Measurements from ENCODE around the gene USHBP1.

DNA sequence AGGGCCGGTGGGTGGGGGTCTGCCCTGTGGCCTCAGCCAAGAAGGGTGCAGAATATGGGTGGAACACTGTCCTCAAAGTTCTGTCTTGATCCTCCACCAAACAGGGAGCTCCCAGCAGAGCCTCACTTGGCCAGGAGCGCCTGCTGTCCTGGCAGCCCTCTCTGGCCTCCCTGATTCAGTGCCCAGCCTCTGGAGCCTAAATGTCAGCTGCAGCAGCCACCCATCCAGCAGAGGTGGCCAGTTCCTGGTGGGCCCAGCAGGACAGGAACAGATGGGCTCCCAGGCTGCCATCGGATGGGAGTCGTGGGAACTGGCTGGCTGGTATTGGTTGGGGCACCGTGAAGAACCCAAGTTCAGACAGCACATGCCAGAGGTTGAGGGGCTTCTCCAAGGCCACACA, 51.2 kb downstream of the USHBP1 start:
- TF ChIP-seq, protein P1, sequence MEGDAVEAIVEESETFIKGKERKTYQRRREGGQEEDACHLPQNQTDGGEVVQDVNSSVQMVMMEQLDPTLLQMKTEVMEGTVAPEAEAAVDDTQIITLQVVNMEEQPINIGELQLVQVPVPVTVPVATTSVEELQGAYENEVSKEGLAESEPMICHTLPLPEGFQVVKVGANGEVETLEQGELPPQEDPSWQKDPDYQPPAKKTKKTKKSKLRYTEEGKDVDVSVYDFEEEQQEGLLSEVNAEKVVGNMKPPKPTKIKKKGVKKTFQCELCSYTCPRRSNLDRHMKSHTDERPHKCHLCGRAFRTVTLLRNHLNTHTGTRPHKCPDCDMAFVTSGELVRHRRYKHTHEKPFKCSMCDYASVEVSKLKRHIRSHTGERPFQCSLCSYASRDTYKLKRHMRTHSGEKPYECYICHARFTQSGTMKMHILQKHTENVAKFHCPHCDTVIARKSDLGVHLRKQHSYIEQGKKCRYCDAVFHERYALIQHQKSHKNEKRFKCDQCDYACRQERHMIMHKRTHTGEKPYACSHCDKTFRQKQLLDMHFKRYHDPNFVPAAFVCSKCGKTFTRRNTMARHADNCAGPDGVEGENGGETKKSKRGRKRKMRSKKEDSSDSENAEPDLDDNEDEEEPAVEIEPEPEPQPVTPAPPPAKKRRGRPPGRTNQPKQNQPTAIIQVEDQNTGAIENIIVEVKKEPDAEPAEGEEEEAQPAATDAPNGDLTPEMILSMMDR (IDR thresholded peaks at IDR 0.05; ENCODE audit: low read length), result no peak
- TF ChIP-seq EZH2 (IDR thresholded peaks at IDR 0.05; ENCODE audit: borderline replicate concordance, low read length), result no peak

All from OCI-LY1 (cell line).